KMS-11 (cell line): ENCODE results near the gene ATP6V0E2.

Experiments
- H2AFZ ChIP-seq: fragments of 200-600 bp; sonication (generic); 2 replicates; pipeline ENCODE4 v1.6.1; 2016; ENCODE audit warnings: antibody characterized with exemption, mixed run types, low read depth
- H3K27ac ChIP-seq: fragments of 200-600 bp; sonication (generic); 2 replicates; pipeline ENCODE4 v1.6.1; 2016; ENCODE audit warnings: mild to moderate bottlenecking, mixed run types
- H3K27me3 ChIP-seq: fragments of 200-600 bp; sonication (generic); 2 replicates; pipeline ENCODE4 v1.6.1; 2017; ENCODE audit warnings: mild to moderate bottlenecking, low read depth, mixed run types, moderate library complexity; ENCODE audit not compliant: insufficient read depth
- H3K36me3 ChIP-seq: fragments of 200-600 bp; sonication (generic); 2 replicates; pipeline ENCODE4 v1.6.1; 2017; ENCODE audit warnings: mild to moderate bottlenecking, mixed run types; ENCODE audit not compliant: insufficient read depth
- H3K4me1 ChIP-seq: fragments of 200-600 bp; sonication (generic); 2 replicates; pipeline ENCODE4 v1.6.1; 2016; ENCODE audit warnings: mild to moderate bottlenecking, low read depth, mixed run types; ENCODE audit not compliant: poor library complexity, severe bottlenecking
- H3K4me2 ChIP-seq: fragments of 200-600 bp; sonication (generic); 2 replicates; pipeline ENCODE4 v1.7.0; 2016; ENCODE audit warnings: mild to moderate bottlenecking, mixed run types
- H3K4me3 ChIP-seq: fragments of 200-600 bp; sonication (generic); IDR thresholded peaks from 2 replicates; pipeline ENCODE4 v1.6.1; 2017; ENCODE audit warnings: low read depth, low read length, mixed read lengths; ENCODE audit not compliant: insufficient read depth
- H3K79me2 ChIP-seq: fragments of 200-600 bp; sonication (generic); 2 replicates; pipeline ENCODE4 v1.6.1; 2016; ENCODE audit warnings: low read depth, mixed run types; ENCODE audit not compliant: insufficient read depth
- H3K9ac ChIP-seq: fragments of 200-600 bp; sonication (generic); 2 replicates; pipeline ENCODE4 v1.6.1; 2016; ENCODE audit warnings: mild to moderate bottlenecking, mixed run types
- H4K20me1 ChIP-seq: fragments of 200-600 bp; sonication (generic); 2 replicates; pipeline ENCODE4 v1.6.1; 2016; ENCODE audit warnings: mild to moderate bottlenecking, mixed run types; ENCODE audit not compliant: insufficient read depth
- TF ChIP-seq, protein P1 (sequence below): fragments of 200-600 bp; sonication (generic); conservative IDR thresholded peaks from 2 replicates; pipeline ENCODE4 v1.6.1; 2017; ENCODE audit warnings: low read depth, mild to moderate bottlenecking, antibody characterized with exemption, low read length, moderate library complexity, mixed read lengths

The ATP6V0E2 gene

DNA sequence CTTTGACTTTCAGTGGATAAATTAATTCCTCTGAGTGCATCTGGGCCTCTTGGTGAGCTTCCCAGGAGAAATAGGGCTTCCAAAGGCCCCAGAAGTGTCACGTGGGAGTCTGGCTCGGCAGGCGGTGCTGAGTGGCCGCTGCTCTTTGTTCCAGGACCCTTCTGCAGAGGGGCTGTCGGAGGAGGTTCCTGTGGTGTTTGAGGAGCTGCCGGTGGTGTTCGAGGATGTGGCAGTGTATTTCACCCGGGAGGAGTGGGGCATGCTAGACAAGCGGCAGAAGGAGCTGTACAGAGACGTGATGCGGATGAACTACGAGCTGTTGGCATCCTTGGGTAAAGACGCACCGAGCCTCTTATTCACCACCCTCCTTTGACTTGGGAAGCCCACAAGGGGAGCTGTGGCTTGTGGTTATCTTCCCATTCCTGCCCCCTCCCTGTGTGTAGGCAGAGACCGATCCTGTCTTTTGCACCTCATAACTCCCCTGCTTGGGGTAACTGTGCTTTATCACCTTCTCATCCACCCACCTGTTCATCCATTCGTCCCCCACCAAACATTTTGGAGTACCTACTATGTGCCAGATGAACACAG, 23.7 kb upstream of the ATP6V0E2 start:
- H3K27ac ChIP-seq, result no peak overlapping the region
- H3K79me2 ChIP-seq, result no peaks in the 10 kb centered on the region
- H3K4me3 ChIP-seq, result no peak overlapping the region
- no peaks in the 10 kb centered on the region for H3K36me3 ChIP-seq
- H3K27me3 ChIP-seq, result no peaks in the 10 kb centered on the region
- H3K4me1 ChIP-seq, result peaks cover 7% of the 10 kb centered on the region
- H2AFZ ChIP-seq, result no peak overlapping the region
- no peaks in the 10 kb centered on the region for H4K20me1 ChIP-seq
- no peak overlapping the region for H3K4me2 ChIP-seq
- TF ChIP-seq, protein P1, sequence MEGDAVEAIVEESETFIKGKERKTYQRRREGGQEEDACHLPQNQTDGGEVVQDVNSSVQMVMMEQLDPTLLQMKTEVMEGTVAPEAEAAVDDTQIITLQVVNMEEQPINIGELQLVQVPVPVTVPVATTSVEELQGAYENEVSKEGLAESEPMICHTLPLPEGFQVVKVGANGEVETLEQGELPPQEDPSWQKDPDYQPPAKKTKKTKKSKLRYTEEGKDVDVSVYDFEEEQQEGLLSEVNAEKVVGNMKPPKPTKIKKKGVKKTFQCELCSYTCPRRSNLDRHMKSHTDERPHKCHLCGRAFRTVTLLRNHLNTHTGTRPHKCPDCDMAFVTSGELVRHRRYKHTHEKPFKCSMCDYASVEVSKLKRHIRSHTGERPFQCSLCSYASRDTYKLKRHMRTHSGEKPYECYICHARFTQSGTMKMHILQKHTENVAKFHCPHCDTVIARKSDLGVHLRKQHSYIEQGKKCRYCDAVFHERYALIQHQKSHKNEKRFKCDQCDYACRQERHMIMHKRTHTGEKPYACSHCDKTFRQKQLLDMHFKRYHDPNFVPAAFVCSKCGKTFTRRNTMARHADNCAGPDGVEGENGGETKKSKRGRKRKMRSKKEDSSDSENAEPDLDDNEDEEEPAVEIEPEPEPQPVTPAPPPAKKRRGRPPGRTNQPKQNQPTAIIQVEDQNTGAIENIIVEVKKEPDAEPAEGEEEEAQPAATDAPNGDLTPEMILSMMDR, result no peak
- H3K9ac ChIP-seq, result no peak overlapping the region

DNA sequence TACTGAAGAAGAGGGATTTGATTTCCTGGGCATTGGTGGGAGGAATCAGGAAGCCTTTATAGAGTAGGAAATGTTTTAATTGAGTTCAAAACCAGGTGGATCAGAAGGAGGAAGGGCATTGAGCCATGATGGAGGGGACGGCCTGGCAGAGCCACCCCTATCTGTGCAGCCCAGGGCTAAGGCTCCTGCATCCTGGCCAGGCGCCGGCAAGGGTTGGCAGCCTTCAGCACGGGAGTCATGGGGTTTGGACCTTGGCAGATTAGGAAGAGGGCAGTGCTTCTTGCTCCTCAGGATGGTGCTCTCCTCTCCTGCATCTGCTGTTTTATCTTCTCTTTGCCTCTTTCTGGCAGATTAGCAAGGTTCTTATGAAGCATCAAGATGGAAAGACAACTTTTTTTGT, 23.1 kb upstream of the ATP6V0E2 start:
- Histone ChIP-seq H3K27ac (no peak overlapping the region), H3K9ac (no peak overlapping the region), H3K36me3 (no peaks in the 10 kb centered on the region), H2AFZ (no peak overlapping the region), H3K27me3 (no peaks in the 10 kb centered on the region), H3K79me2 (no peaks in the 10 kb centered on the region), H3K4me3 (no peak overlapping the region), H3K4me1 (peaks cover 13% of the 10 kb centered on the region), H3K4me2 (no peak overlapping the region), H4K20me1 (no peaks in the 10 kb centered on the region)
- TF ChIP-seq, protein P1, result no peak

DNA sequence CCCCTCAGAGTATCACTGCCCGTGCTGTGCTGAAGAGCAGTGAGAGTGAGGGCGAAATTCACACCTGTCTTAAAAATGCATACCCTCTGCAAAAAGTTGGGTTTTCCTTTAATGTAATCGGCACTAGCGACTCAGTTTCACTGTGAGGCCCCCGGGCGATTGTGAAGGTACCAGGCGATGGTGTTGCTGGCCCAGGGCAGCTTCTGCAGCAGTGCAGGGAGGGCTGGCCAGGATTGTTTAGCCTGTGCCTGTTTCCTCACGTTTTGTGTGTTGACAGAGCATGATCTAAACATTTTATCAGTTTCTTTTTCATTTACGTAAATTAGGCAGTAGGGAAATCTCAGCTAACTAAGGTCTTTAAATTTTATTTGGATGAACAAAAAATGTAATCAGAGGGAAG, 22.3 kb upstream of the ATP6V0E2 start:
- TF ChIP-seq, protein P1, result no peak
- Histone ChIP-seq H3K27ac (no peak overlapping the region), H3K36me3 (no peaks in the 10 kb centered on the region), H3K4me1 (peaks cover 13% of the 10 kb centered on the region), H2AFZ (no peak overlapping the region), H3K4me3 (no peak overlapping the region), H3K79me2 (no peaks in the 10 kb centered on the region), H3K27me3 (no peaks in the 10 kb centered on the region), H3K4me2 (no peak overlapping the region), H4K20me1 (no peaks in the 10 kb centered on the region), H3K9ac (no peak overlapping the region)

DNA sequence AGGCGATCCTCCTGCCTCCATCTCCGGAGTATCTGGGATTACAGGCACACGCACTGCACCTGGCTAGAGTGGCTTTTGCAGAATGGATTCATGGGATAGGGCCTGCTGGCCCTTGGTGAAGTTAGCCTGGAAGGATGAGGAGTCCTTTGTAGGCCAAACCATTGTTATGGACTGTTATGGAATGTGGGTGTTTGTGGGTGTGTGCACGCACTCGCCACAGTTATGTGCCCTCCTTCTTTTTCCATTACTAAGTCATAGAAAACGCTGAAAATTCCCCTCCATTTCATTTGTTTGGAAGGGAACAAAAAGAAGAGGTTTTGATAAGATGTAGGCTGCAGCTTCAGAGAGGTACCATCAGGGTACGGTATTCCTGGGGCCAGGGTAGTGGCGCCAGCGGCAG, 20.6 kb upstream of the ATP6V0E2 start:
- Histone ChIP-seq H2AFZ (no peak overlapping the region), H3K4me3 (no peak overlapping the region), H3K4me1 (peaks cover 13% of the 10 kb centered on the region), H3K9ac (no peak overlapping the region), H3K27ac (no peak overlapping the region), H4K20me1 (no peaks in the 10 kb centered on the region), H3K79me2 (no peaks in the 10 kb centered on the region), H3K4me2 (no peak overlapping the region), H3K36me3 (no peaks in the 10 kb centered on the region), H3K27me3 (no peaks in the 10 kb centered on the region)
- TF ChIP-seq, protein P1, result no peak
